Liver (tissue), 9 donors: Measurements from ENCODE around the gene LARGE1. TPM values are rescaled to one million over a fixed set of nuclear protein-coding genes. Genes with fewer than 3 reads are reported as not detected.

Experiments
- DNase-seq: peaks from one replicate; pipeline ENCODE4 v3.0.0-alpha.2; 2017; ENCODE audit warnings: low spot score
- H3K27ac ChIP-seq, 2 donors: one replicate each; pipeline ENCODE4 v1.7.0; 2013; ENCODE audit warnings: inconsistent platforms in 2 of 2, low read length in 2 of 2, control low read depth in 1 of 2, low read depth in 1 of 2, mild to moderate bottlenecking in 1 of 2
- H3K27me3 ChIP-seq, 4 donors: one replicate each; pipeline versions ENCODE4 v1.6.1 to v1.7.0; 2013; ENCODE audit warnings: low read length in 3 of 4, inconsistent platforms in 1 of 4, mild to moderate bottlenecking in 1 of 4, moderate library complexity in 1 of 4; ENCODE audit not compliant: control insufficient read depth in 4 of 4, insufficient read depth in 4 of 4
- H3K36me3 ChIP-seq, 4 donors: one replicate each; pipeline versions ENCODE4 v1.6.1 to v1.7.0; 2013; ENCODE audit warnings: low read length in 3 of 4, mild to moderate bottlenecking in 3 of 4, low read depth in 1 of 4, moderate library complexity in 1 of 4; ENCODE audit not compliant: control insufficient read depth in 4 of 4, insufficient read depth in 3 of 4
- H3K4me1 ChIP-seq, 4 donors: one replicate each; pipeline versions ENCODE4 v1.6.1 to v1.7.0; 2013; ENCODE audit warnings: low read length in 3 of 4, mild to moderate bottlenecking in 3 of 4, moderate library complexity in 1 of 4; ENCODE audit not compliant: control insufficient read depth in 4 of 4, insufficient read depth in 4 of 4
- H3K4me3 ChIP-seq, 3 donors: one replicate each; pipeline versions ENCODE4 v1.6.1 to v1.7.0; 2013; ENCODE audit warnings: low read length in 3 of 3, control low read depth in 1 of 3, low read depth in 1 of 3, mild to moderate bottlenecking in 1 of 3
- H3K9ac ChIP-seq, 2 donors: one replicate each; pipeline ENCODE4 v1.7.0; 2013; ENCODE audit warnings: low read length in 2 of 2, mild to moderate bottlenecking in 2 of 2, moderate library complexity in 2 of 2, control low read depth in 1 of 2, low read depth in 1 of 2
- H3K9me3 ChIP-seq, 4 donors: one replicate each; pipeline versions ENCODE4 v1.6.1 to v1.7.0; 2013; ENCODE audit warnings: low read length in 3 of 4; ENCODE audit not compliant: control insufficient read depth in 4 of 4
- CTCF ChIP-seq: fragments of 150-350 bp; IDR thresholded peaks from 2 replicates; pipeline ENCODE4 v1.5.1; 2017; ENCODE audit warnings: improper control_type of control experiment, low read depth, low read length; ENCODE audit not compliant: missing input control
- EGR1 ChIP-seq, 2 donors: IDR thresholded peaks; 2 replicates each; pipeline ENCODE4 v1.6.1; 2016 to 2018; ENCODE audit warnings: antibody characterized with exemption in 2 of 2, low read depth in 2 of 2
- FOXA1 ChIP-seq: IDR thresholded peaks from 2 replicates; pipeline ENCODE4 v1.6.1; 2016; ENCODE audit warnings: antibody characterized with exemption
- FOXA2 ChIP-seq: IDR thresholded peaks from 2 replicates; pipeline ENCODE4 v1.6.1; 2016; ENCODE audit warnings: antibody characterized with exemption
- GABPA ChIP-seq, 2 donors: IDR thresholded peaks in 1 of 2; conservative IDR thresholded peaks in 1 of 2; 2 replicates each; pipeline ENCODE4 v1.6.1; 2016; ENCODE audit warnings: antibody characterized with exemption in 2 of 2, mild to moderate bottlenecking in 1 of 2, moderate library complexity in 1 of 2
- HNF4A ChIP-seq, 2 donors: conservative IDR thresholded peaks; 2 replicates each; pipeline ENCODE4 v1.6.1; 2016; ENCODE audit warnings: antibody characterized with exemption in 2 of 2, mild to moderate bottlenecking in 2 of 2
- HNF4G ChIP-seq: IDR thresholded peaks from 2 replicates; pipeline ENCODE4 v1.6.1; 2016; ENCODE audit warnings: antibody characterized with exemption
- JUND ChIP-seq, 2 donors: IDR thresholded peaks; 2 replicates each; pipeline ENCODE4 v1.6.1; 2016; ENCODE audit warnings: antibody characterized with exemption in 2 of 2
- NR2F2 ChIP-seq: IDR thresholded peaks from 2 replicates; pipeline ENCODE4 v1.6.1; 2016; ENCODE audit warnings: antibody characterized with exemption
- RAD21 ChIP-seq, 2 donors: IDR thresholded peaks; 2 replicates each; pipeline ENCODE4 v1.6.1; 2016; ENCODE audit warnings: antibody characterized with exemption in 2 of 2, mild to moderate bottlenecking in 2 of 2
- REST ChIP-seq: IDR thresholded peaks from 2 replicates; pipeline ENCODE4 v1.6.1; 2016; ENCODE audit warnings: antibody characterized with exemption, mild to moderate bottlenecking
- RXRA ChIP-seq, 2 donors: IDR thresholded peaks; 2 replicates each; pipeline ENCODE4 v1.6.1; 2017 to 2018; ENCODE audit warnings: antibody characterized with exemption in 2 of 2, mild to moderate bottlenecking in 1 of 2
- SP1 ChIP-seq: IDR thresholded peaks from 2 replicates; pipeline ENCODE4 v1.6.1; 2018; ENCODE audit warnings: antibody characterized with exemption, mild to moderate bottlenecking
- TAF1 ChIP-seq: conservative IDR thresholded peaks from 2 replicates; pipeline ENCODE4 v1.6.1; 2016; ENCODE audit warnings: antibody characterized with exemption, mild to moderate bottlenecking
- YY1 ChIP-seq: IDR thresholded peaks from 2 replicates; pipeline ENCODE4 v1.6.1; 2016; ENCODE audit warnings: antibody characterized with exemption, mild to moderate bottlenecking
- ZBTB33 ChIP-seq: IDR thresholded peaks from 2 replicates; pipeline ENCODE4 v1.6.1; 2016; ENCODE audit warnings: antibody characterized with exemption
- WGBS: extraction: QIAGEN DNeasy Blood & Tissue Kit; methylation state at CpG from one replicate; pipeline ENCODE4 v1.1.7; 2013; 5-methylcytosine and 5-hydroxymethylcytosine counted together
- polyA plus RNA-seq, 2 donors: library from polyadenylated mRNA; stranded (reverse) in 1 of 2; unstranded in 1 of 2; fragments of 200-250 nt in 1 of 2; fragments of >200 nt in 1 of 2; fragmentation: Nextera tagmentation in 1 of 2; extraction: Ambion mirVana in 1 of 2; gene quantifications; one replicate each; pipeline versions ENCODE4 v1.2.1 to v1.2.3, GENCODE V29; 2013 to 2015
- total RNA-seq, 2 donors: library from RNA; depleted of rRNA; stranded (reverse); fragments of >200 nt; gene quantifications; one replicate each; pipeline ENCODE4 v1.2.3, GENCODE V29; 2014
- TF ChIP-seq, protein P1 (sequence below): IDR thresholded peaks from 2 replicates; pipeline ENCODE4 v1.6.1; 2016; ENCODE audit warnings: antibody characterized with exemption
- TF ChIP-seq, protein P2 (sequence below): IDR thresholded peaks from 2 replicates; pipeline ENCODE4 v1.6.1; 2016; ENCODE audit warnings: antibody characterized with exemption
- donor health status: healthy.
- donor health status: healthy.
- donor health status: healthy.
- donor health status: healthy.
- donor health status: healthy.

LARGE1 gene
- total and polyA plus RNA-seq, 4 donors = 2.3 to 14.1 (median 5.7) TPM

- no peak for TF ChIP-seq REST
Observed at GRCh38 chr22:33555814-33556522, 364.3 kb downstream of the LARGE1 start (continued).

- Histone ChIP-seq H3K4me1 (peaks cover 0 to 6% (median 4%) of the 10 kb centered on the region in 4 donors), H3K9ac (no peak overlapping the region), H3K36me3 (peaks cover 0 to 2% (median 0%) of the 10 kb centered on the region in 4 donors), H3K27me3 (no peaks in the 10 kb centered on the region), H3K4me3 (no peak overlapping the region), H3K27ac (no peak overlapping the region), H3K9me3 (no peaks in the 10 kb centered on the region)
- DNase-seq = no peak
- no peak for TF ChIP-seq RXRA (IDR thresholded peaks at IDR 0.05)
- TF ChIP-seq, protein P1, sequence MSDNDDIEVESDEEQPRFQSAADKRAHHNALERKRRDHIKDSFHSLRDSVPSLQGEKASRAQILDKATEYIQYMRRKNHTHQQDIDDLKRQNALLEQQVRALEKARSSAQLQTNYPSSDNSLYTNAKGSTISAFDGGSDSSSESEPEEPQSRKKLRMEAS = no peak
- no peak for TF ChIP-seq HNF4G
- no peak for TF ChIP-seq RAD21 (IDR thresholded peaks at IDR 0.05)
- TF ChIP-seq, protein P2, sequence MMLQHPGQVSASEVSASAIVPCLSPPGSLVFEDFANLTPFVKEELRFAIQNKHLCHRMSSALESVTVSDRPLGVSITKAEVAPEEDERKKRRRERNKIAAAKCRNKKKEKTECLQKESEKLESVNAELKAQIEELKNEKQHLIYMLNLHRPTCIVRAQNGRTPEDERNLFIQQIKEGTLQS = no peak
- TF ChIP-seq ZBTB33 = no peak
- TF ChIP-seq HNF4A (conservative IDR thresholded peaks at IDR 0.05) = no peak
- TF ChIP-seq JUND (IDR thresholded peaks at IDR 0.05) = no peak
- TF ChIP-seq FOXA2 = no peak
- TF ChIP-seq EGR1 (IDR thresholded peaks at IDR 0.05; ENCODE audit: low read depth in 2 of 2) = no peak
- TF ChIP-seq YY1 = no peak
- TF ChIP-seq NR2F2 = no peak
- TF ChIP-seq REST = no peak
- TF ChIP-seq SP1 = no peak
- no peak for TF ChIP-seq FOXA1
- no peak for TF ChIP-seq GABPA (IDR thresholded peaks at IDR 0.05 in 1 of 2, conservative IDR thresholded peaks at IDR 0.05 in 1 of 2)
- TF ChIP-seq TAF1 = no peak
- TF ChIP-seq CTCF = no peak
- 85% methylated on average over 5 of the region's 5 CpGs for WGBS
Observed at GRCh38 chr22:33553493-33553892, 366.8 kb downstream of the LARGE1 start.
